KG1 (cell line): ENCODE results near the gene RBMS3.
"Not testable (repeated sequence)": the region's sequence is repeated elsewhere in the genome, so short reads cannot be mapped to it uniquely, and the experiment has no call there.

ENCODE experiments used
- DNase-seq: peaks from one replicate; lab custom pipeline; 2025; lab: John Stamatoyannopoulos, UW

RBMS3 gene

GRCh38 chr3:29627136-29628117 is 346.6 kb downstream of the RBMS3 start:
- DNase-seq = no peak

- DNase-seq = no peak
These were observed 347.9 kb downstream of the RBMS3 start for GRCh38 chr3:29628795-29629194.

GRCh38 chr3:29635888-29636287 is 355.0 kb downstream of the RBMS3 start:
- DNase-seq = no peak

GRCh38 chr3:29637068-29637467 is 356.2 kb downstream of the RBMS3 start:
- no peak for DNase-seq

DNA sequence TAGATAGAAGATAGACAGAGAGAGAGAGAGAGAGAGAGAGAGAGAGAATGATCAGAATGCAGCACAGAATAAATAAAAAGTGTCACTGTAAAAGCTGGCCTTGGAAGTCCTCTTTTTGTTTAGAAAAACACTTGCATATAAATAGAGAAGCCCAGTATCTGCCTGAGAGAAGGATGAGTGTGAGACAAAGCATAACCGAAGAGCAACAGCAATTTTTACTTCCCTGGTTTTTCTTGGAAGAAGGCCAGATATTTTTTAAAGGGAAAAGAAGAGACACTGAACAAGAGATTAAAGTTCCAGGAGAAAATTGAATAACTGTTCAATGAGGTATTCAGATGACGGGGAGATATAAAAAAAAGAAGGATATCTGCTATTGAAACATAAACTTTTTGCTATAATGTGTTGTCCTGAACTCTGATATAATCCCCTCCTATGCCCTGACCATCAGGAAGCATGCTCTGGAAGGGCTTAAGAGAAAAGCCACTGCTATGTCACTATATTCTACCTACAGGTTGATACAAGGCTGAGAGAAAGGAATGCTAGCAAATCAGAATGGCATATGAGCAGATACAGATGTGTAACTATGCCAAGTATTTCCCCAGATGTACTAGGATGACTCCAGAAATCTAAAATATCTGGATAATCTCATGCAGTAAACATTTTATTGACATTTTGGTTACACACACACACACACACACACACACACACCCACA is 358.9 kb downstream of the RBMS3 start:
- DNase-seq = no peak

DNA sequence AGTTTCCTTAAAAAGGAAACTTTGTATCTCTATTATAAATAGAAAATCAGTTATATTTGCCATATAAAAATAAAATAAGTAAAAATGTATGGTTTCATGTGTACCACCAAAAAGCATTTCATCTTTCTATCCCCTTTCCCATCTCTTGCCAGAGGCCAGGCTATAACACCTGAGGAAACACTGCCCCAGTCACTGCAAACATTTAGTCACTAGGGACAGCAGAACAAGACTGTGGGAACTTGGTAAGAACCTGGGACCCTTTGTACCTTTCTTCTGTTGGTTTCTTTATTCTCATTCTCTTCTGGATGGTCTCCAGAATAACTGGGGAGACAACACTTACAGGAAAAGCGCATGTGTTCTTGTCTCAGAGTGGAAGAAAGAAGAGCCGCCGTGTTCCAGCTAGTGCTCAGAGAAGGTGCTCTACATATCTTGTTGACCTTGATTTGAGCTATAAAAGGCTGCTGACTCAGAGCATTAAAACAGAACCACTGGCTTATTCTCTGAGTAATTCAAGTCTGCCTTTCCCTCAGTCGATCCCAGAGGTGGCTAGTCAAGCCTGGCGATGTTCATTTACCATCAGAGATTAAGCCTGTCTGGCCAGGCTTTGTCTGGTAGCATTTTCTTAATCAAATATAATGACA is 361.6 kb downstream of the RBMS3 start:
- no peak for DNase-seq

DNA sequence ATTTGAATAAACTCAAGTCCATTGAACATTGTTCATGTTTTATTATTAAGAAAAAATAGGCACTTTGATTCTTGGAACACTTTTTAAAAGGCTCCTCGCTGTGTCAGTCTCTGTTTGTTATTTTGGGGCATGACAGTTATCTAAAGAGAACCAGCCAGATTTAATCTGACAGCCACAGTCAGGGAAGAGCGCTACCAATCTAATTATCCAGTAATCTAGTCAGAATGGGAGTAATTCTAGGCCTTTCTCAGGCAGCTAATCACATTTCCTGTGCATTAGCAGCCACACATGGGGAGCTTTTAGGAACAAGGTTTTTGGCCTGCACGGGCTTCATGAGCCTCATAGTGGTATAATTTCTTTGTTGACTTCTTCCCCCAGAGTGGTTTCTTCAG is 362.2 kb downstream of the RBMS3 start:
- no peak for DNase-seq

DNA sequence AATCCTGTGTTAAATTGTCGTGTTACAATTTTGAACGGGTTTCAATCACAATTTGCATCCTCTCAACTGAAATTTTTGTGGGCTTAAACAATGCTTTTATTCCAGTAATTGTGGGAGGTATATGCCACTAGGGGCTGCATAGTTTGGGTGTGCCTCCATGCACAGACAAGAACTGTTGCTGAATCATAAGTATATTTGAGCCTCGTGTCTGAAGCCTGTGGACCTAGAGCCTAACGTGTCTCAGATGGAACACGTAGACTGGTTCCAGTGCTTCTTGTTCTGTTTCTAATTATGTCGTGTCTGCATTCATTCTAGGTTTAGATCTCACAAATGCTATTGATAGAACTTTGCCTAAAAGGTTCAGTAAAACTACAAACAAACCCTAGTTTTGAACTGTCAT is 363.4 kb downstream of the RBMS3 start:
- DNase-seq = no peak

GRCh38 chr3:29644956-29645636 is 364.2 kb downstream of the RBMS3 start:
- DNase-seq = no peak

DNA sequence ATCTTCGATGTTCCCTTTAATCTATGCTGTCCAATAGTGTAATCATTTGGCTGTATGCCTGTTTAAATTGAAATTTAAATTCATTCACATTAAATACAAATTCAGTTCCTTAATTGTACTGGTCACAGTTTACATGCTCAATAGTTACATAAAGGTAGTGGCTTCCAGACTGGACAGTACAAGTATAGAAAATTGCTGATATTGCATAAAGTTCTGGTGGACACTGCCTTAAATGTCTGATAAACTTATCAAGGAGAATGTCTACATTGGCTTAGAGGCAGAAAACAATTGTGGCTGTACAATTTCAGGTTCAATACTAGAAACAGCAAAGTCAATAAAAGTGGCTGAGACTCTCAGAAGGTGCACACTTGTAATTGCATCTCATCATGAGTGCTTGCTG is 365.2 kb downstream of the RBMS3 start:
- DNase-seq = no peak

- no peak for DNase-seq
These were observed 369.1 kb downstream of the RBMS3 start for GRCh38 chr3:29649815-29650547.

- no peak for DNase-seq
These were observed 372.8 kb downstream of the RBMS3 start for GRCh38 chr3:29653680-29654079.

DNA sequence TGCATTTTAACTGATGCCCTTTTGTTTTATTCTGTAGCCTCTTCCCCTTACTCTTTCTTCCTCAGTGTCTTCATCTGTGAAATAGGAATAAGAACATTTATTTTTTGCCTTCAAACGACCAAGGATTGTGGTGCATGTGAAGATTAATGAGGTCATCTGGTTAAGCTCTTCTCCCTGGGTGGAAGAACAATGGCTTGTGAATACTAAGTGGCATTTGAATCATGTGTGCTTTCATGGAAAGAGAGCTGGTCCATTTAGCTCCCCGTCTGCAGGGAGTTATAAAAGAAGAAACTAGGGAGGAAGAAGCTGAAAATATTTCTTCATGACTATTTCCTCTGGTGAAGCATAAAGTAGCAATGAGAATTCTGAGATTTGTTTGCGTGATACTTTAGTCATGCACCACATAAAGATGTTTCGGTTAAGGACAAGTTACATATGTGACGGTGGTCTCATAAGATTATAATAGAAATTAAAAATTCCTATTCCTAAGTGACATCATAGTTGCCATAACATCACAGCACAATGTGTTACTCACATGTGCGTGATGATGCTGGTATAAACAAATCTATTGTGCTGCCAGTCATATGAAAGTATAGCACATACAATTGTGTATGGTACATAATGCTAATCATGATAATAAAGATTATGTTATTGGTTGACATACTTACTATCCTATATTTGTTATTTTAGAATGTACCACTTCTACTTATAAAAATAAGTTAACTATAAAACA is 374.3 kb downstream of the RBMS3 start:
- no peak for DNase-seq

DNA sequence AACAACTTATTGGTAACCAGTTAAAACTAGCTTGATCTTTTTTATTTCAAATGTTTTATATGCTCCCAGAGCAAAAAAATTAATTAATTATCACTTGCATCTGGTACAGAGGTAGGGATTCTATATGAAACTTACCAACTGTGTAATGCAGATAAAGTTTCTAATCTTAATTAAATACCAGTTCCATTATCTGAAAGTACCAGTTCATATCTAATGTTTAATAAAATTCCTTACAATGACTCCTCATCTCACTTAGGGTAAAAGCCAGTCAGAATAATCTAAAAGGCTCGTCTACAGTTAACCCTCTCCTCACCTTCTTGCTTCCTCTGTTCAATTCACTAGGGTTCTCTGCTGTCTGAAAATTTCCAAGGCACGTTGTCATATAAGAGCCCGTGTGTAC is 384.8 kb downstream of the RBMS3 start:
- DNase-seq = no peak

DNA sequence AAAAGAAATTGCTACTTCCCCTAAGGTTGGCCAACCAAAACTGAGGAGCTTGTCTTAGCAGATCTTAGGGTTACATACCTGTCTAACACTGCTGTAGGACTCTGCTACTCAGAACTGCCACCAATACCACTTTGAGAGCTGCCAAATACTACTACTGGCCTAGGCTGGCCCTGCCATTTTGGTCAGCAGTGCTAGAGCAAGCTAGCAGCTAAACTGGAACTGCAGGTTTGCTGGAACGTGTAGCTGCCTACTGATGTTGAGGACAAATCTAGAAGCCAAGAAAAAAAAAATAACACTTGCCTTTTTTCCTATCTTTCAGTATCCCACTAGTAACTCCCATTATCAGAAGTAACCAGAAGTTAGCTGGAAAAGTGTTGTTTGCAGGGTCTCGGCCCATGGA is 387.4 kb downstream of the RBMS3 start:
- no peak for DNase-seq

DNA sequence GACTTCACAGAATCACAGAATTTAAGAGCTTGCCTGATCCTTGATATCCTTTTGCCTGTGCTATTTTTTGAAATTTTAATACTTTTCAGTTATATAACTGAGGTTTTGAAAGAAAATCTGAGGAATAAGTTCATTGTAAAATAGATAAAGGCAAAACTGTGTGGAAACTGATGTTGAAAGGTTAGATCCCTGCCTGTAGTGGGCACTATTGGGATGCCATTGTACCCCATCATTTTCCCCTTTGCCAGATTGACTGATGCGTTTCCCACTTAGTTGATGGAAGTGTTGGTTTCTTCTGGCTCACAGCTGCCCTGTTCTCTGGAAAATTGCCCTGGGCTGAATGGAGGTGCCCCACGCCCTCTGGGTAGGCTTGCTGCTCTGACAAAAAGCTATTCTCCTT is 387.9 kb downstream of the RBMS3 start:
- no peak for DNase-seq

DNA sequence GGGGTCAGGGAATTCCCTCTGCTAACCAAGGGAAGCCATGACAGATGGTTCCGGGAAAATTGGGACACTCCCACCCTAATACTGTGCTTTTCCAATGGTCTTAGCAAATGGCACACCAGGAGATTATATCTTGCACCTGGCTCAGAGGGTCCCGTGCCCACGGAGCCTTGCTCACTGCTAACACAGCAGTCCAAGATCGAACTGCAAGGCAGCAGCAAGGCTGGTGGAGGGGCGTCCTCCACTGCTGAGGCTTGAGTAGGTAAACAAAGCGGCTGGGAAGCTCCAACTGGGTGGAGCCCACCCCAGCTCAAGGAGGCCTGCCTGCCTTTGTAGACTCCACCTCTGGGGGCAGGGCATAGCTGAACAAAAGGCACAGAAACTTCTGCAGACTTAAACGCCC is 389.6 kb downstream of the RBMS3 start:
- DNase-seq = not testable (repeated sequence)

DNA sequence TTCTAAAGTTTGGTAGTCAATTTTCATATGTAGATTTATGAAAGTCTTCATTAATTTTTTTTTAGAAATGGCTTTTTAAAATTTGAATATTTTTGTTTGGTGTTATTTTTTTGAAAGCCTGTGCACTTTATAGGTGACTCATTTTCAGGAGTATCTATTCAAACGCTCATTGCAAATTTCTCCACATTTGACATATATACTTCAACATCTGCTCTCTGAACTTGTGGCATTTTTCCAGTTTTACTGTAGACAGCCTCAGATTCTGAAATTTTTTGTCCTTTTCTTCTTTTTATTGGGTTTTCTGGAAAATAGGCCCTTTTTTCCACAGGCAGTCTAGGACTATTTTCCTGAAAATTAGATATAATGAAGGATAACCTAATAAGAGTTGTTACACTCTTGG is 396.6 kb downstream of the RBMS3 start:
- DNase-seq = no peak

- DNase-seq = no peak
These were observed 399.1 kb downstream of the RBMS3 start for GRCh38 chr3:29679944-29680343.
